H1 (cell line): ENCODE measurements around the gene LGALS1. TPM values are rescaled to one million over a fixed set of nuclear protein-coding genes. Genes with fewer than 3 reads are reported as not detected.

Experiments
- CTCF ChIA-PET: fragments of 300-600 bp; sonication (Branson Sonifier 250); formaldehyde crosslinking; loops from one replicate; lab custom pipeline; 2021; ENCODE audit not compliant: partially characterized antibody; lab: Charles Lee
- POLR2A ChIA-PET: fragments of 300-600 bp; sonication (Branson Sonifier 250); formaldehyde crosslinking; loops from one replicate; lab custom pipeline; 2021; ENCODE audit warnings: inconsistent platforms; ENCODE audit not compliant: partially characterized antibody; lab: Charles Lee
- DNase-seq, 2 experiments: peaks; one replicate each; pipeline versions ENCODE4 v3.0.0 to v3.0.0-alpha.2; 2010 to 2022; ENCODE audit warnings: low spot score in 2 of 2, low read depth in 1 of 2, mixed read lengths in 1 of 2
- FAIRE-seq: peaks from 2 replicates; lab custom pipeline; 2011; peaks lifted over from hg19 to GRCh38; lab: Jason Lieb, UNC
- H2AFZ ChIP-seq: 2 replicates; pipeline ENCODE4 v1.8.1; 2012; ENCODE audit warnings: low read length, inconsistent platforms
- H2AK5ac ChIP-seq: 2 replicates; pipeline ENCODE4 v1.6.1; 2013; ENCODE audit warnings: low read depth, low read length
- H2BK120ac ChIP-seq: replicated peaks from 2 replicates; pipeline ENCODE3; 2013; ENCODE audit warnings: low read depth, low read length, inconsistent platforms
- H2BK12ac ChIP-seq: 2 replicates; pipeline ENCODE4 v1.6.1; 2013; ENCODE audit warnings: low read depth, low read length
- H2BK15ac ChIP-seq: 2 replicates; pipeline ENCODE4 v1.6.1; 2013; ENCODE audit warnings: low read length
- H2BK20ac ChIP-seq: 2 replicates; pipeline ENCODE4 v1.6.1; 2013; ENCODE audit warnings: low read length
- H2BK5ac ChIP-seq: 2 replicates; pipeline ENCODE4 v1.6.1; 2013; ENCODE audit warnings: low read depth, low read length
- H3K14ac ChIP-seq: 2 replicates; pipeline ENCODE4 v1.6.1; 2013; ENCODE audit warnings: inconsistent platforms; ENCODE audit not compliant: insufficient read length
- H3K18ac ChIP-seq: 2 replicates; pipeline ENCODE4 v1.6.1; 2013; ENCODE audit warnings: low read length; ENCODE audit errors: extremely low read depth
- H3K23ac ChIP-seq: 2 replicates; pipeline ENCODE4 v1.6.1; 2013; ENCODE audit warnings: inconsistent platforms; ENCODE audit not compliant: insufficient read length
- H3K23me2 ChIP-seq: 2 replicates; pipeline ENCODE4 v1.6.1; 2013; ENCODE audit warnings: low read depth, low read length
- H3K27ac ChIP-seq: 2 replicates; pipeline ENCODE4 v1.6.1; 2011; ENCODE audit warnings: low read depth, low read length, inconsistent platforms
- H3K27me3 ChIP-seq, 4 experiments: replicated peaks in 1 of 4; 1 replicate in 1 of 4; 2 replicates in 3 of 4; pipeline versions ENCODE4 v1.6.1 to v1.8.1; 2011 to 2013; ENCODE audit warnings: low read length in 3 of 4, mild to moderate bottlenecking in 3 of 4, inconsistent platforms in 2 of 4, mixed read lengths in 2 of 4, moderate library complexity in 1 of 4; ENCODE audit not compliant: control insufficient read depth in 3 of 4, insufficient read depth in 3 of 4; ENCODE audit errors: extremely low read depth in 1 of 4
- H3K36me3 ChIP-seq, 4 experiments: 2 replicates each; pipeline versions ENCODE4 v1.6.1 to v1.8.1; 2011 to 2013; ENCODE audit warnings: mild to moderate bottlenecking in 4 of 4, low read length in 3 of 4, moderate library complexity in 2 of 4, control low read depth in 1 of 4, inconsistent platforms in 1 of 4; ENCODE audit not compliant: insufficient read depth in 4 of 4, control insufficient read depth in 2 of 4
- H3K4ac ChIP-seq: replicated peaks from 2 replicates; pipeline ENCODE3; 2013; ENCODE audit warnings: low read length, low read depth, mixed read lengths, inconsistent platforms; ENCODE audit not compliant: insufficient read length
- H3K4me1 ChIP-seq, 4 experiments: replicated peaks in 1 of 4; 1 replicate in 1 of 4; 2 replicates in 3 of 4; pipeline versions ENCODE4 v1.6.1 to v1.8.1; 2011 to 2013; ENCODE audit warnings: low read length in 3 of 4, inconsistent platforms in 2 of 4, mixed read lengths in 1 of 4; ENCODE audit not compliant: insufficient read depth in 4 of 4, control insufficient read depth in 3 of 4
- H3K4me2 ChIP-seq, 2 experiments: 2 replicates each; pipeline versions ENCODE4 v1.6.1 to v1.8.1; 2011 to 2013; ENCODE audit warnings: low read depth in 2 of 2, low read length in 2 of 2, control low read depth in 1 of 2, inconsistent platforms in 1 of 2, mild to moderate bottlenecking in 1 of 2; ENCODE audit not compliant: insufficient read depth in 1 of 2
- H3K4me3 ChIP-seq, 4 experiments: fragments of 200-600, 300-600 bp in 1 of 4; sonication (generic), shearing (Covaris generic), sonication (Bioruptor Twin) in 1 of 4; 2 replicates each; pipeline versions ENCODE4 v1.5.1 to v1.8.1; 2011 to 2016; ENCODE audit warnings: low read length in 4 of 4, low read depth in 3 of 4, control low read depth in 2 of 4, inconsistent platforms in 2 of 4, mild to moderate bottlenecking in 2 of 4, mixed read lengths in 1 of 4, moderate library complexity in 1 of 4; ENCODE audit not compliant: insufficient read depth in 2 of 4; ENCODE audit errors: extremely low read depth in 1 of 4
- H3K56ac ChIP-seq: replicated peaks from 2 replicates; pipeline ENCODE3; 2013; ENCODE audit warnings: low read depth, mild to moderate bottlenecking, mixed read lengths, low read length, inconsistent platforms; ENCODE audit not compliant: insufficient read length
- H3K79me1 ChIP-seq: 2 replicates; pipeline ENCODE4 v1.6.1; 2013; ENCODE audit warnings: low read depth, low read length, control low read depth
- H3K79me2 ChIP-seq, 2 experiments: 2 replicates each; pipeline versions ENCODE4 v1.6.1 to v1.8.1; 2012 to 2013; ENCODE audit warnings: low read length in 2 of 2, mild to moderate bottlenecking in 2 of 2, inconsistent platforms in 1 of 2; ENCODE audit not compliant: insufficient read depth in 2 of 2, control insufficient read depth in 1 of 2
- H3K9ac ChIP-seq, 4 experiments: replicated peaks in 1 of 4; 1 replicate in 1 of 4; 2 replicates in 3 of 4; pipeline versions ENCODE4 v1.6.1 to v1.8.1; 2011 to 2013; ENCODE audit warnings: low read depth in 3 of 4, low read length in 3 of 4, control low read depth in 2 of 4, mild to moderate bottlenecking in 2 of 4, moderate library complexity in 2 of 4, inconsistent platforms in 1 of 4; ENCODE audit errors: extremely low read depth in 1 of 4
- H3K9me3 ChIP-seq, 2 experiments: 2 replicates each; pipeline versions ENCODE4 v1.6.1 to v1.8.1; 2012 to 2013; ENCODE audit warnings: mild to moderate bottlenecking in 2 of 2, moderate library complexity in 2 of 2, control low read depth in 1 of 2, inconsistent platforms in 1 of 2, low read depth in 1 of 2, low read length in 1 of 2, mixed read lengths in 1 of 2; ENCODE audit not compliant: insufficient read depth in 2 of 2
- H4K20me1 ChIP-seq, 2 experiments: replicated peaks in 1 of 2; 2 replicates each; pipeline versions ENCODE3 to v1.8.1; 2011 to 2013; ENCODE audit warnings: inconsistent platforms in 2 of 2, low read length in 2 of 2, mild to moderate bottlenecking in 1 of 2; ENCODE audit not compliant: insufficient read depth in 2 of 2, control insufficient read depth in 1 of 2
- H4K5ac ChIP-seq: 2 replicates; pipeline ENCODE4 v1.6.1; 2013; ENCODE audit warnings: low read length, low read depth, mixed read lengths, inconsistent platforms; ENCODE audit not compliant: insufficient read length
- H4K8ac ChIP-seq: 2 replicates; pipeline ENCODE4 v1.8.0; 2013; ENCODE audit warnings: mild to moderate bottlenecking, moderate library complexity, low read length, inconsistent platforms; ENCODE audit not compliant: insufficient read depth; ENCODE audit errors: extremely low read depth
- H4K91ac ChIP-seq: replicated peaks from 2 replicates; pipeline ENCODE3; 2013; ENCODE audit warnings: low read length, mixed read lengths, inconsistent platforms; ENCODE audit not compliant: insufficient read length
- ATF2 ChIP-seq: IDR thresholded peaks from 2 replicates; pipeline ENCODE4 v1.6.1; 2012; ENCODE audit warnings: low read length, inconsistent platforms
- BACH1 ChIP-seq: IDR thresholded peaks from 2 replicates; pipeline ENCODE4 v1.6.1; 2012; ENCODE audit warnings: low read length, improper control_type of control experiment
- BRCA1 ChIP-seq: IDR thresholded peaks from 2 replicates; pipeline ENCODE4 v1.6.1; 2012; ENCODE audit warnings: low read depth, low read length, improper control_type of control experiment
- E2F6 ChIP-seq: IDR thresholded peaks from 2 replicates; pipeline ENCODE4 v1.6.1; 2012; ENCODE audit warnings: inconsistent platforms
- EZH2 ChIP-seq: fragments of 200-600 bp; sonication (generic); IDR thresholded peaks from 2 replicates; pipeline ENCODE4 v1.7.1; 2012; ENCODE audit warnings: low read depth, mild to moderate bottlenecking, moderate library complexity, low read length, inconsistent platforms; ENCODE audit not compliant: severe bottlenecking
- GTF2F1 ChIP-seq: IDR thresholded peaks from 2 replicates; pipeline ENCODE4 v1.6.1; 2012; ENCODE audit warnings: low read depth, low read length, improper control_type of control experiment, borderline replicate concordance
- KDM4A ChIP-seq: IDR thresholded peaks from one replicate; pipeline ENCODE4 v1.7.1; 2012; ENCODE audit warnings: low read depth, mild to moderate bottlenecking, moderate library complexity, low read length, inconsistent platforms; ENCODE audit not compliant: severe bottlenecking
- YY1 ChIP-seq: IDR thresholded peaks from 2 replicates; pipeline ENCODE4 v1.6.1; 2011; ENCODE audit warnings: low read depth, mild to moderate bottlenecking, low read length
- WGBS, 2 experiments: shearing (Covaris generic) in 1 of 2; methylation state at CpG; one replicate each; pipeline versions ENCODE4 v1.1.6 to v1.1.7; 2013 to 2015; ENCODE audit warnings: low lambda C conversion rate in 2 of 2, mixed read lengths in 2 of 2, inconsistent platforms in 1 of 2, low coverage in 1 of 2, missing lambda C conversion rate in 1 of 2; ENCODE audit not compliant: insufficient replicate concordance in 2 of 2, insufficient coverage in 1 of 2, insufficient read length in 1 of 2; ENCODE audit errors: extremely low coverage in 1 of 2, missing lambda C conversion rate in 1 of 2; 5-methylcytosine and 5-hydroxymethylcytosine counted together
- polyA plus RNA-seq, 7 experiments: library from polyadenylated mRNA; depleted of rRNA in 3 of 7; stranded (reverse) in 5 of 7; unstranded in 2 of 7; fragments of >200 nt in 5 of 7; fragments of 200-250 nt in 2 of 7; gene quantifications; 1 replicate in 5 of 7; 2 replicates in 1 of 7; 4 replicates in 1 of 7; pipeline versions ENCODE4 v1.2.1 to v1.2.3, GENCODE V29; 2011 to 2013; ENCODE audit warnings: missing spikeins in 2 of 7, mixed read lengths in 2 of 7
- total RNA-seq: library from RNA; stranded (reverse); fragmentation: NEBNext Ultra II Directional; extraction: Animal tissue kit (Norgen Biotek cat#: 25700); gene quantifications from 2 replicates; pipeline ENCODE4 v1.2.1, GENCODE V29; 2021

LGALS1 gene
- total and polyA plus RNA-seq, 2 of the 8 experiments (the other 6 are each of a cell fraction or from before 2014, with no cell fraction given), result 12.0 to 92.4 TPM

- POLR2A ChIA-PET, result interaction anchor here (1.1 to 7.6 kb wide), 9 partner anchors 8 to 123 kb away, joined by 3 to 63 read pairs (median 5); partner anchors contain the start of gene GGA1
- H4K5ac ChIP-seq, result no peak overlapping the region
- H2BK5ac ChIP-seq, result no peak overlapping the region
- no peak overlapping the region for H2BK15ac ChIP-seq
- H3K36me3 ChIP-seq, result peaks cover 2 to 8% (median 2%) of the 10 kb centered on the region in 4 experiments; a peak in 4 of 8 replicates
- 0 out of 2 replicates have a peak, but pooled peaks cover 2% of the 10 kb centered on the region for H3K79me1 ChIP-seq
- CTCF ChIA-PET, result interaction anchor here (2.0 to 11.1 kb wide), 6 partner anchors 8 to 32 kb away, joined by 8 to 140 read pairs (median 11); partner anchors contain the start of genes PDXP and SH3BP1
- no peak overlapping the region for H3K56ac ChIP-seq
- H3K79me2 ChIP-seq, result no peaks in the 10 kb centered on the region
- H3K4me2 ChIP-seq, result no peak overlapping the region
- no peaks in the 10 kb centered on the region for H3K9me3 ChIP-seq
- no peak overlapping the region for H2BK12ac ChIP-seq
- peaks cover 0 to 3% (median 0%) of the 10 kb centered on the region in 4 experiments; a peak in 3 of 7 replicates for H3K4me1 ChIP-seq
- DNase-seq, result no peak
- 93% methylated on average over 11 of the region's 11 CpGs; no CpG with 5 or more reads in 1 of the 2 experiments for WGBS, 2 experiments
- no peak overlapping the region for H2AFZ ChIP-seq
- no peak overlapping the region for H3K9ac ChIP-seq
- H3K4ac ChIP-seq, result no peak overlapping the region
- no peaks in the 10 kb centered on the region for H3K27me3 ChIP-seq
- H3K27ac ChIP-seq, result no peak overlapping the region
- H2AK5ac ChIP-seq, result no peak overlapping the region
- no peak overlapping the region for H2BK120ac ChIP-seq
- peaks cover 0 to 2% of the 10 kb centered on the region in 2 experiments for H4K20me1 ChIP-seq
- no peak for FAIRE-seq
- H4K91ac ChIP-seq, result no peak overlapping the region
- H3K4me3 ChIP-seq, result no peak overlapping the region
- H3K14ac ChIP-seq, result no peak overlapping the region
- TF ChIP-seq KDM4A, result no peak
- TF ChIP-seq E2F6, result no peak
- TF ChIP-seq GTF2F1, result no peak
- no peak for TF ChIP-seq BACH1
- no peak for TF ChIP-seq EZH2
- no peak for TF ChIP-seq BRCA1
- no peak for TF ChIP-seq ATF2
- TF ChIP-seq YY1, result no peak
- H3K18ac ChIP-seq, result no peak overlapping the region
- H3K23ac ChIP-seq, result no peak overlapping the region
- H4K8ac ChIP-seq, result peak overlapping the region; percentile 14; the same call in 1 of the 2 replicates
- H2BK20ac ChIP-seq, result no peak overlapping the region
- H3K23me2 ChIP-seq, result no peaks in the 10 kb centered on the region
These were observed 49.3 kb upstream of the LGALS1 start for GRCh38 chr22:37626144-37626543.
